AG04450 (cell line): ENCODE results near the gene ITM2C. TPM values are rescaled to one million over a fixed set of nuclear protein-coding genes. Genes with fewer than 3 reads are reported as not detected.

Experiments
- CTCF ChIA-PET: fragments of 300-600, 350-600 bp; formaldehyde crosslinking; extraction: SDS; loops from one replicate; lab custom pipeline; 2022; ENCODE audit warnings: antibody characterized with exemption, inconsistent platforms; lab: Charles Lee
- POLR2A ChIA-PET: fragments of 350-600 bp; formaldehyde crosslinking; extraction: SDS; loops from one replicate; lab custom pipeline; 2021; ENCODE audit warnings: antibody characterized with exemption, inconsistent platforms; lab: Yijun Ruan, JAX
- DNase-seq: peaks from one replicate; pipeline ENCODE4 v3.0.0-alpha.2; 2011; ENCODE audit warnings: low read depth, low spot score
- H3K27ac ChIP-seq: one replicate; pipeline ENCODE4 v1.5.1; 2012; ENCODE audit warnings: low read depth, low read length, control low read depth
- H3K27me3 ChIP-seq: one replicate; pipeline ENCODE4 v1.6.0; 2012; ENCODE audit warnings: low read length; ENCODE audit not compliant: control insufficient read depth, insufficient read depth
- H3K4me3 ChIP-seq: 2 replicates; pipeline ENCODE4 v1.5.1; 2011; ENCODE audit warnings: mild to moderate bottlenecking, low read depth, low read length, control low read depth
- H3K9me3 ChIP-seq: 2 replicates; pipeline ENCODE4 v1.5.1; 2012; ENCODE audit warnings: low read length; ENCODE audit not compliant: control insufficient read depth, insufficient read depth
- polyA plus RNA-seq: library from polyadenylated mRNA; depleted of rRNA; stranded (reverse); fragments of >200 nt; gene quantifications from 2 replicates; pipeline ENCODE4 v1.2.3, GENCODE V29; 2011
- TF ChIP-seq, protein P1 (sequence below): IDR thresholded peaks from 2 replicates; pipeline ENCODE4 v1.5.1; 2011; ENCODE audit warnings: low read depth, low read length, control low read depth, inconsistent platforms

The ITM2C gene
- polyA plus RNA-seq, 1 experiment = 371 TPM

DNA sequence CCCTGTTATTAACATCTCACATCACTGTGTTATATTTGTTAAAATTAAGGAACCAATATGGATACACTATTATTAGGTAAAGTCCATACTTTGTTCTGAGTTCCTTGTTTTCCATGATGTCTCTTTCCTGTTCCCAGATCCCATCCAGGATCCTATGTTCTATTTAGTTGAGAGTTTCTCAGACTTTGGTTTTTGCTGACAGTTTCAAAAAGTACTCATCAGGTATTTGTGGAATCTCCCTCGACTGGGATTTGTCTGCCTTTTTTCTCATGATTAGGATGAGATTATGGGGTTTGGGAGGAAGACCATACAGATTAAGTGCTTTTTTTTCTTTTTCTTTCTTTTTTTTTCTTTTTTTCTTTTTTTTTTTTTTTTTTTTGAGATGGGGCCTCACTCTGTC, 39.4 kb upstream of the ITM2C start:
- TF ChIP-seq, protein P1, sequence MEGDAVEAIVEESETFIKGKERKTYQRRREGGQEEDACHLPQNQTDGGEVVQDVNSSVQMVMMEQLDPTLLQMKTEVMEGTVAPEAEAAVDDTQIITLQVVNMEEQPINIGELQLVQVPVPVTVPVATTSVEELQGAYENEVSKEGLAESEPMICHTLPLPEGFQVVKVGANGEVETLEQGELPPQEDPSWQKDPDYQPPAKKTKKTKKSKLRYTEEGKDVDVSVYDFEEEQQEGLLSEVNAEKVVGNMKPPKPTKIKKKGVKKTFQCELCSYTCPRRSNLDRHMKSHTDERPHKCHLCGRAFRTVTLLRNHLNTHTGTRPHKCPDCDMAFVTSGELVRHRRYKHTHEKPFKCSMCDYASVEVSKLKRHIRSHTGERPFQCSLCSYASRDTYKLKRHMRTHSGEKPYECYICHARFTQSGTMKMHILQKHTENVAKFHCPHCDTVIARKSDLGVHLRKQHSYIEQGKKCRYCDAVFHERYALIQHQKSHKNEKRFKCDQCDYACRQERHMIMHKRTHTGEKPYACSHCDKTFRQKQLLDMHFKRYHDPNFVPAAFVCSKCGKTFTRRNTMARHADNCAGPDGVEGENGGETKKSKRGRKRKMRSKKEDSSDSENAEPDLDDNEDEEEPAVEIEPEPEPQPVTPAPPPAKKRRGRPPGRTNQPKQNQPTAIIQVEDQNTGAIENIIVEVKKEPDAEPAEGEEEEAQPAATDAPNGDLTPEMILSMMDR = no peak
- Histone ChIP-seq H3K27ac (no peak overlapping the region), H3K9me3 (peaks cover 19% of the 10 kb centered on the region), H3K4me3 (no peak overlapping the region), H3K27me3 (peaks cover 19% of the 10 kb centered on the region)
- ChIA-PET POLR2A (no interaction called here), CTCF (interaction anchor here (0.6 to 5.8 kb wide), 6 partner anchors 11 to 227 kb away, joined by 3 to 103 read pairs (median 10); no protein-coding TSS in a partner anchor)
- DNase-seq = no peak

DNA sequence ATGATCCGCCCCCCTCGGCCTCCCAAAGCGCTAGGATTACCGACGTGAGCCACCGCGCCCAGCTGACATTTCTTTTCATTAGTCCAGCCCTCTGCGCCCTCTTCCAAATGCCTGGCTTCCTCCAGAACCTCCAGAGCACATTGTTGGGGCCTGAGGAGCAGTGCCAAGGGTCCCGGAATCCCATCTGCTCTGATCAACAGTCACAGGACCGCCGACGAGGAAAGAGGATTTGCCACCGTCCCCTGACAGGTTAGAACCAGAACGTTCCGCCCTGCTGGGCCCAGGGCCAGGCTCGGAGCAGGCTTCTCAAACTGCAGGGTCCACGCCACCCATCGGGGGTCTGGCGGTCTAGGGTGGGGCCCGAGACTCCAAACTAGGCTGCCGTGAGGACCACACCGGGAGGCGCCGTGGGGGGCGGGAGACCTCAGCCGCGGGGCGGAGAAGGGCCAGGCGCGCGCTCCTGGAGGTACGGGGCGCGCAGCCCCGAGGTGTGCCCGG, 36.9 kb upstream of the ITM2C start:
- no peak overlapping the region for H3K27ac ChIP-seq
- POLR2A ChIA-PET = no interaction called here
- no peak overlapping the region for H3K4me3 ChIP-seq
- DNase-seq = no peak
- CTCF ChIA-PET = interaction anchor here (0.6 to 2.1 kb wide), 4 partner anchors 21 to 1098 kb away, joined by 5 to 15 read pairs (median 10); partner anchors contain the start of gene SPATA3
- TF ChIP-seq, protein P1 = no peak
- H3K27me3 ChIP-seq = peaks cover 21% of the 10 kb centered on the region
- peaks cover 20% of the 10 kb centered on the region for H3K9me3 ChIP-seq

DNA sequence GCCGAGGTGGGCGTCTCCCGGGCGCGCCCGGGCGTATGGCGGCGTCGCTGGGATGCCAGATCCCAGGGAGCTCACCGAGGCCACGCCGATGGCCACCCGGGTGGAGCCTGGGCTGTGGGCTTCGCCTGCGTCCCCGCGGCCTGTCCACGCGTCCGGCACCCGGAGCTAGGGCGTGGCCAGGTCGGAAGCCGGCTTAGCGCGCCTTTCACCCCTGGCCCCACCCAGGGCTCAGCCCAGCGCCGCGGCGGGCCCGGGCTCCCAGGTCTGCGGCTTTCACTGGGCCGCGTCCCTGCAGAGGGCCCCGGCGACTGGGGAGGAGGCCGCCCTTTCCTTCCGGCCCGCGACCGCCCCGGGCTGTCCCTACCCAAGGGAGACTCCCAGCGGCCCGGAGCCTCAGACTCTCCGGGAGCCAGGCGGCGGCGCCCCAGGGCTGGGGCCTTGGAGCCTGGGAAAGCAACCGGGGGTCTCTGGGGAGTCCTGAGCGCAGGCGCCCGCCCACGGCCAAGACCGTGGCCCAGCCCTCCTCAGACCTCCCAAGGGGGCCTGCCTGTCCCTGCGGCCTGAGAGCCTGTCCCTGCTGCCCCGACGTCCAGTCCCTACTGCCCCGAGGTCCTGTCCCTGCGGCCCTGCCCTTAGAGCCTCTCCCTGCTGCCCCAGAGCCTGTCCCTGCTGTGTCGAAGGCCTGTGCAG, 36.3 kb upstream of the ITM2C start:
- Histone ChIP-seq H3K27me3 (peaks cover 23% of the 10 kb centered on the region), H3K27ac (no peak overlapping the region), H3K4me3 (no peak overlapping the region), H3K9me3 (peaks cover 20% of the 10 kb centered on the region)
- TF ChIP-seq, protein P1 = no peak
- POLR2A ChIA-PET = no interaction called here
- no peak for DNase-seq
- CTCF ChIA-PET = interaction anchor here (0.6 to 2.1 kb wide), 3 partner anchors 20 to 167 kb away, joined by 5 to 15 read pairs (median 7); partner anchors contain the start of gene SPATA3

DNA sequence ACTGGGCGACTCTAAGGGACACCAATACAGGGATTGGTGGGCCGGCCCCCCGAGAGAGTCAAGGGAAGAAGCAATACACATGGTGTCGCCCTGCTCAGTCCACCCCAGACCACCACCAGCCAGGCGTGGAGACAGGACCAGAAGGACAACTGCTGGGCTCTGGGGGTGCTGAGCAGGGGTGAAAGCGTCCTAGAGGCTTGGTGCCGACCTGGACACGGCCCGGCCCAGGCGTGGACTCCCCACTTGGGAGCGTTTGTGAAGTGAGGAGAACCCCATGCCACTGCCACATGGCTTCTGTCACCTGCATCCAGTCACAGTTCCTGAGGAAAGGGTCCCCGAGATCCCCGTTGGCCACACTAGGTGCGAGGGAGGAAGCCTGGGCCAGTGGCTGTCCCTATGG, 35.4 kb upstream of the ITM2C start:
- TF ChIP-seq, protein P1 = no peak
- no peak overlapping the region for H3K4me3 ChIP-seq
- ChIA-PET CTCF (interaction anchor here (1.2 kb wide), 1 partner anchor 224 kb away, joined by 3 read pairs; no protein-coding TSS in a partner anchor), POLR2A (no interaction called here)
- no peak overlapping the region for H3K27ac ChIP-seq
- no peak for DNase-seq
- H3K27me3 ChIP-seq = peaks cover 23% of the 10 kb centered on the region
- peaks cover 20% of the 10 kb centered on the region for H3K9me3 ChIP-seq

DNA sequence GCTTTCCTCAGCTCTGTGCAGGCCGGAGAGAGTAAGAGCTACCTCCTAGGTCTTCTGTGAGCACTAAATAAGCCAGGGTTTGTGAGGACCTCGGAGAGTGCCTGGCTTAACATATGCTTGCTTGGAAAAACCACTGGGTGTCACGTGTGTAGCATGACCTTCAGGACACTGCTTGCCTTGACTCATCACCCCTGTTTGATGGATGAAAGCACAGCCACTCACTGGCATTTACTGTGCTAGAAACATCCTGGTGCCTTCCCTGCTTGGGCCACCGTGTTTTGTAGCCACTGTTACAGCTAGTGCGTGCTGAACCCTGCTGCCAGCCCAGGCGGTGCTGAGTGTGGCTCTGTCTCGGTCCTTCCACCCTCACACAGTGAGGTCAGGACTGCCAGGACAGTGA, 34.8 kb upstream of the ITM2C start:
- no peak overlapping the region for H3K27ac ChIP-seq
- POLR2A ChIA-PET = no interaction called here
- H3K9me3 ChIP-seq = peaks cover 20% of the 10 kb centered on the region
- no peak overlapping the region for H3K4me3 ChIP-seq
- DNase-seq = no peak
- TF ChIP-seq, protein P1 = no peak
- peaks cover 23% of the 10 kb centered on the region for H3K27me3 ChIP-seq
- CTCF ChIA-PET = interaction anchor here (1.2 to 1.9 kb wide), 2 partner anchors 158 to 223 kb away, joined by 3 to 4 read pairs; no protein-coding TSS in a partner anchor
